Loucy (cell line): ENCODE results near the gene STARD10.

Experiments used
- EZH2phosphoT487 ChIP-seq: fragments of 200-600 bp; IDR thresholded peaks from 2 replicates; pipeline ENCODE4 v1.6.1; 2018; ENCODE audit warnings: antibody characterized with exemption, mild to moderate bottlenecking, moderate library complexity, borderline replicate concordance
- TF ChIP-seq, protein P1 (sequence below): fragments of 200-600 bp; sonication (generic); conservative IDR thresholded peaks from 2 replicates; pipeline ENCODE4 v1.5.1; 2014; ENCODE audit warnings: mild to moderate bottlenecking, antibody characterized with exemption, low read length

DNA sequence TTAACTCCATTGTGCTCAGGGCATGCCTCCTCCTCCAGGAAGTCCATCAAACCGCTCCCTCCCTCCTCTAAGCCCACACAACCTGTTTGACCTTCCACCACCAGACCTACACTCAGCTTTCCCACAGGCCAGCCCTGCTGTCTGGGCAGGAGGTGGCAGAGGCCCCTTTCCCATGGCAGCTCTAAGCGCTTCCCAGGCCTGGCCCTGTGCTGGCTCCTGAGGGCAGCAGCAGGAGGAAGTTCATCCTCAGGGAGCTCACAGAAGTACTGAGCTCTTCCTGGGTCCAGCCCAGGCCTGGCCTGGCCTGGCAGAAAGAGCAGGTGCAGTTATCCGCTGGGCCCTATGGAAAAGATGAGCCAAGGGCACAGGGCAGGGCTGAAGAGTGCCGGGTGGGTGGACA lies 73.1 kb downstream of the STARD10 start:
- TF ChIP-seq, protein P1, sequence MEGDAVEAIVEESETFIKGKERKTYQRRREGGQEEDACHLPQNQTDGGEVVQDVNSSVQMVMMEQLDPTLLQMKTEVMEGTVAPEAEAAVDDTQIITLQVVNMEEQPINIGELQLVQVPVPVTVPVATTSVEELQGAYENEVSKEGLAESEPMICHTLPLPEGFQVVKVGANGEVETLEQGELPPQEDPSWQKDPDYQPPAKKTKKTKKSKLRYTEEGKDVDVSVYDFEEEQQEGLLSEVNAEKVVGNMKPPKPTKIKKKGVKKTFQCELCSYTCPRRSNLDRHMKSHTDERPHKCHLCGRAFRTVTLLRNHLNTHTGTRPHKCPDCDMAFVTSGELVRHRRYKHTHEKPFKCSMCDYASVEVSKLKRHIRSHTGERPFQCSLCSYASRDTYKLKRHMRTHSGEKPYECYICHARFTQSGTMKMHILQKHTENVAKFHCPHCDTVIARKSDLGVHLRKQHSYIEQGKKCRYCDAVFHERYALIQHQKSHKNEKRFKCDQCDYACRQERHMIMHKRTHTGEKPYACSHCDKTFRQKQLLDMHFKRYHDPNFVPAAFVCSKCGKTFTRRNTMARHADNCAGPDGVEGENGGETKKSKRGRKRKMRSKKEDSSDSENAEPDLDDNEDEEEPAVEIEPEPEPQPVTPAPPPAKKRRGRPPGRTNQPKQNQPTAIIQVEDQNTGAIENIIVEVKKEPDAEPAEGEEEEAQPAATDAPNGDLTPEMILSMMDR: no peak
- no peak for TF ChIP-seq EZH2phosphoT487
